PFSK-1 (cell line): ENCODE measurements around the gene KDM7A.

ENCODE experiments used
- FOXP2 ChIP-seq: optimal IDR thresholded peaks from 2 replicates; pipeline ENCODE3; 2011; ENCODE audit warnings: borderline replicate concordance, control low read depth, inconsistent platforms; ENCODE audit not compliant: insufficient read depth; ENCODE audit errors: extremely low read length, extremely low read depth
- POLR2AphosphoS5 ChIP-seq: IDR thresholded peaks from 2 replicates; pipeline ENCODE4 v1.6.1; 2012; ENCODE audit warnings: low read depth, mild to moderate bottlenecking, control low read depth, low read length, moderate library complexity
- REST ChIP-seq, 2 experiments: IDR thresholded peaks; 2 replicates each; pipeline versions ENCODE4 v1.6.1 to v1.8.0; 2011 to 2012; ENCODE audit warnings: low read depth in 2 of 2, low read length in 2 of 2, control low read depth in 1 of 2, inconsistent platforms in 1 of 2, mild to moderate bottlenecking in 1 of 2, moderate library complexity in 1 of 2; ENCODE audit not compliant: insufficient read depth in 1 of 2
- SIN3A ChIP-seq: IDR thresholded peaks from 2 replicates; pipeline ENCODE4 v1.6.1; 2012; ENCODE audit warnings: mild to moderate bottlenecking, low read length, moderate library complexity, borderline replicate concordance; ENCODE audit not compliant: insufficient read depth
- TAF1 ChIP-seq: IDR thresholded peaks from 2 replicates; pipeline ENCODE4 v1.6.1; 2012; ENCODE audit warnings: low read length, control low read depth, borderline replicate concordance; ENCODE audit not compliant: insufficient read depth

The KDM7A gene

GRCh38 chr7:140084972-140085371, 91.8 kb downstream of the KDM7A start:
- no peak for TF ChIP-seq SIN3A
- no peak for TF ChIP-seq POLR2AphosphoS5
- TF ChIP-seq TAF1: no peak
- TF ChIP-seq REST (IDR thresholded peaks at IDR 0.05; ENCODE audit: insufficient read depth in 1 of 2, low read depth in 2 of 2, low read length in 2 of 2): no peak

GRCh38 chr7:140084142-140084655, 92.6 kb downstream of the KDM7A start:
- TF ChIP-seq POLR2AphosphoS5: no peak
- TF ChIP-seq TAF1: no peak
- no peak for TF ChIP-seq FOXP2
- TF ChIP-seq SIN3A: no peak
- no peak for TF ChIP-seq REST (IDR thresholded peaks at IDR 0.05; ENCODE audit: insufficient read depth in 1 of 2, low read depth in 2 of 2, low read length in 2 of 2)

- TF ChIP-seq POLR2AphosphoS5: no peak
- TF ChIP-seq FOXP2: no peak
- no peak for TF ChIP-seq TAF1
- no peak for TF ChIP-seq SIN3A
- no peak for TF ChIP-seq REST (IDR thresholded peaks at IDR 0.05; ENCODE audit: insufficient read depth in 1 of 2, low read depth in 2 of 2, low read length in 2 of 2)
Measured at GRCh38 chr7:140082770-140083169, 94.0 kb downstream of the KDM7A start.

- TF ChIP-seq REST (IDR thresholded peaks at IDR 0.05; ENCODE audit: insufficient read depth in 1 of 2, low read depth in 2 of 2, low read length in 2 of 2) (no peak), TAF1 (no peak), FOXP2 (no peak), POLR2AphosphoS5 (no peak), SIN3A (no peak)
Measured at GRCh38 chr7:140081774-140082425, 94.9 kb downstream of the KDM7A start.

- TF ChIP-seq REST (IDR thresholded peaks at IDR 0.05; ENCODE audit: insufficient read depth in 1 of 2, low read depth in 2 of 2, low read length in 2 of 2) (no peak), POLR2AphosphoS5 (no peak), SIN3A (no peak), FOXP2 (no peak), TAF1 (no peak)
Measured at GRCh38 chr7:140080919-140081318, 95.9 kb downstream of the KDM7A start.
